HEK293 (cell line): ENCODE results near the gene PAX3.

Source experiments
- CTCF ChIA-PET: fragments of 350-600 bp; formaldehyde crosslinking; extraction: SDS; loops from one replicate; lab custom pipeline; 2021; ENCODE audit warnings: antibody characterized with exemption; lab: Yijun Ruan, JAX
- POLR2A ChIA-PET: fragments of 300-600 bp; formaldehyde crosslinking; extraction: SDS; loops from one replicate; lab custom pipeline; 2020; ENCODE audit warnings: antibody characterized with exemption, inconsistent platforms; lab: Yijun Ruan, JAX
- H3K27ac ChIP-seq: fragments of 200-500 bp; sonication (Bioruptor generic); 2 replicates; pipeline ENCODE4 v1.5.1; 2014; ENCODE audit warnings: low read depth, low read length, control low read depth, inconsistent platforms; ENCODE audit errors: extremely low read depth
- H3K36me3 ChIP-seq, 2 experiments: fragments of 200-500 bp in 1 of 2; sonication (Bioruptor generic) in 1 of 2; 1 replicate in 1 of 2; 2 replicates in 1 of 2; pipeline ENCODE4 v1.5.1; 2014 to 2017; ENCODE audit warnings: inconsistent platforms in 2 of 2, low read length in 2 of 2; ENCODE audit not compliant: control insufficient read depth in 2 of 2, insufficient read depth in 1 of 2
- H3K4me1 ChIP-seq: fragments of 200-500 bp; sonication (Bioruptor generic); 2 replicates; pipeline ENCODE4 v1.5.1; 2014; ENCODE audit warnings: mild to moderate bottlenecking, low read length, inconsistent platforms; ENCODE audit not compliant: control insufficient read depth, insufficient read depth
- H3K4me3 ChIP-seq: 2 replicates; pipeline ENCODE4 v1.5.1; 2011; ENCODE audit warnings: low read depth, mild to moderate bottlenecking, control low read depth, low read length, moderate library complexity
- H3K9me3 ChIP-seq: fragments of 200-500 bp; sonication (Bioruptor generic); 2 replicates; pipeline ENCODE4 v1.5.1; 2014; ENCODE audit warnings: low read depth, low read length, inconsistent platforms; ENCODE audit not compliant: control insufficient read depth, insufficient read depth
- AEBP2 ChIP-seq: fragments of 450-650 bp; formaldehyde crosslinking; IDR thresholded peaks from 2 replicates; pipeline ENCODE4 v1.5.1; 2016; ENCODE audit warnings: missing biosample characterization, missing genetic modification characterization, borderline replicate concordance
- BCL11A ChIP-seq: fragments of 450-650 bp; formaldehyde crosslinking; IDR thresholded peaks from 2 replicates; pipeline ENCODE4 v1.5.1; 2016; ENCODE audit warnings: low read depth, missing biosample characterization, missing genetic modification characterization
- SETDB1 ChIP-seq: IDR thresholded peaks from one replicate; pipeline ENCODE4 v1.6.1; 2017; ENCODE audit warnings: mild to moderate bottlenecking, low read length, moderate library complexity, mixed read lengths; ENCODE audit not compliant: insufficient read length
- ZNF280D ChIP-seq: fragments of 450-650 bp; formaldehyde crosslinking; IDR thresholded peaks from 2 replicates; pipeline ENCODE4 v1.5.1; 2016; ENCODE audit warnings: missing biosample characterization, missing genetic modification characterization
- ZNF449 ChIP-seq: fragments of 450-650 bp; formaldehyde crosslinking; IDR thresholded peaks from 2 replicates; pipeline ENCODE4 v1.5.1; 2017; ENCODE audit warnings: missing biosample characterization, mild to moderate bottlenecking, missing genetic modification characterization, moderate library complexity
- ZNF555 ChIP-seq: fragments of 450-650 bp; formaldehyde crosslinking; conservative IDR thresholded peaks from 2 replicates; pipeline ENCODE4 v1.5.1; 2017; ENCODE audit warnings: missing biosample characterization, mild to moderate bottlenecking, missing genetic modification characterization, inconsistent platforms
- ZNF623 ChIP-seq: fragments of 450-650 bp; formaldehyde crosslinking; IDR thresholded peaks from 2 replicates; pipeline ENCODE4 v1.5.1; 2016; ENCODE audit warnings: missing biosample characterization, missing genetic modification characterization
- ZNF624 ChIP-seq: fragments of 450-650 bp; formaldehyde crosslinking; IDR thresholded peaks from 2 replicates; pipeline ENCODE4 v1.5.1; 2017; ENCODE audit warnings: missing biosample characterization, missing genetic modification characterization
- TF ChIP-seq, protein P1 (sequence below): fragments of 450-650 bp; formaldehyde crosslinking; IDR thresholded peaks from 2 replicates; pipeline ENCODE4 v1.5.1; 2016; ENCODE audit warnings: missing biosample characterization, missing genetic modification characterization, low read depth
- TF ChIP-seq, protein P2 (sequence below): fragments of 450-650 bp; formaldehyde crosslinking; IDR thresholded peaks from 2 replicates; pipeline ENCODE4 v1.5.1; 2016; ENCODE audit warnings: missing biosample characterization, missing genetic modification characterization
- TF ChIP-seq, protein P3 (sequence below): fragments of 450-650 bp; formaldehyde crosslinking; IDR thresholded peaks from 2 replicates; pipeline ENCODE4 v1.5.1; 2016; ENCODE audit warnings: missing biosample characterization, missing genetic modification characterization

Gene PAX3

GRCh38 chr2:222196159-222196558 lies 102.6 kb downstream of the PAX3 start:
- H3K36me3 ChIP-seq, result peaks cover 0 to 14% of the 10 kb centered on the region in 2 experiments; a peak in 2 of 3 replicates
- no peaks in the 10 kb centered on the region for H3K9me3 ChIP-seq
- POLR2A ChIA-PET, result no interaction called here
- CTCF ChIA-PET, result no interaction called here
- peak; percentile 74 for TF ChIP-seq ZNF449 (tag by site-specific recombination)
- no peak for TF ChIP-seq ZNF624
- TF ChIP-seq, protein P1, sequence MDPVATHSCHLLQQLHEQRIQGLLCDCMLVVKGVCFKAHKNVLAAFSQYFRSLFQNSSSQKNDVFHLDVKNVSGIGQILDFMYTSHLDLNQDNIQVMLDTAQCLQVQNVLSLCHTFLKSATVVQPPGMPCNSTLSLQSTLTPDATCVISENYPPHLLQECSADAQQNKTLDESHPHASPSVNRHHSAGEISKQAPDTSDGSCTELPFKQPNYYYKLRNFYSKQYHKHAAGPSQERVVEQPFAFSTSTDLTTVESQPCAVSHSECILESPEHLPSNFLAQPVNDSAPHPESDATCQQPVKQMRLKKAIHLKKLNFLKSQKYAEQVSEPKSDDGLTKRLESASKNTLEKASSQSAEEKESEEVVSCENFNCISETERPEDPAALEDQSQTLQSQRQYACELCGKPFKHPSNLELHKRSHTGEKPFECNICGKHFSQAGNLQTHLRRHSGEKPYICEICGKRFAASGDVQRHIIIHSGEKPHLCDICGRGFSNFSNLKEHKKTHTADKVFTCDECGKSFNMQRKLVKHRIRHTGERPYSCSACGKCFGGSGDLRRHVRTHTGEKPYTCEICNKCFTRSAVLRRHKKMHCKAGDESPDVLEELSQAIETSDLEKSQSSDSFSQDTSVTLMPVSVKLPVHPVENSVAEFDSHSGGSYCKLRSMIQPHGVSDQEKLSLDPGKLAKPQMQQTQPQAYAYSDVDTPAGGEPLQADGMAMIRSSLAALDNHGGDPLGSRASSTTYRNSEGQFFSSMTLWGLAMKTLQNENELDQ (tag by site-specific recombination), result peak; percentile 80; the same call in 1 of the 2 replicates
- H3K4me3 ChIP-seq, result no peak overlapping the region
- H3K27ac ChIP-seq, result no peak overlapping the region
- no peaks in the 10 kb centered on the region; the same call in 1 of the 2 replicates for H3K4me1 ChIP-seq

GRCh38 chr2:222194669-222195068 lies 104.1 kb downstream of the PAX3 start:
- Histone ChIP-seq H3K4me3 (no peak overlapping the region), H3K27ac (no peak overlapping the region), H3K9me3 (no peaks in the 10 kb centered on the region), H3K36me3 (no peaks in the 10 kb centered on the region), H3K4me1 (no peaks in the 10 kb centered on the region; the same call in 1 of the 2 replicates)
- CTCF ChIA-PET, result interaction anchor here (0.7 kb wide), 1 partner anchor 1993 kb away, joined by 3 read pairs; no protein-coding TSS in a partner anchor
- TF ChIP-seq SETDB1 (no peak), ZNF280D (no peak), ZNF623 (tag by site-specific recombination) (no peak), BCL11A (tag by site-specific recombination) (no peak), AEBP2 (tag by site-specific recombination) (no peak), ZNF555 (tag by site-specific recombination) (no peak)
- TF ChIP-seq, protein P2, sequence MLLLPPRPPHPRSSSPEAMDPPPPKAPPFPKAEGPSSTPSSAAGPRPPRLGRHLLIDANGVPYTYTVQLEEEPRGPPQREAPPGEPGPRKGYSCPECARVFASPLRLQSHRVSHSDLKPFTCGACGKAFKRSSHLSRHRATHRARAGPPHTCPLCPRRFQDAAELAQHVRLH (tag by site-specific recombination), result no peak
- TF ChIP-seq, protein P3, sequence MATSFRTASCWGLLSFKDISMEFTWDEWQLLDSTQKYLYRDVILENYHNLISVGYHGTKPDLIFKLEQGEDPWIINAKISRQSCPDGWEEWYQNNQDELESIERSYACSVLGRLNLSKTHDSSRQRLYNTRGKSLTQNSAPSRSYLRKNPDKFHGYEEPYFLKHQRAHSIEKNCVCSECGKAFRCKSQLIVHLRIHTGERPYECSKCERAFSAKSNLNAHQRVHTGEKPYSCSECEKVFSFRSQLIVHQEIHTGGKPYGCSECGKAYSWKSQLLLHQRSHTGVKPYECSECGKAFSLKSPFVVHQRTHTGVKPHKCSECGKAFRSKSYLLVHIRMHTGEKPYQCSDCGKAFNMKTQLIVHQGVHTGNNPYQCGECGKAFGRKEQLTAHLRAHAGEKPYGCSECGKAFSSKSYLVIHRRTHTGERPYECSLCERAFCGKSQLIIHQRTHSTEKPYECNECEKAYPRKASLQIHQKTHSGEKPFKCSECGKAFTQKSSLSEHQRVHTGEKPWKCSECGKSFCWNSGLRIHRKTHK (tag by site-specific recombination), result no peak
- POLR2A ChIA-PET, result interaction anchor here (0.7 kb wide), 1 partner anchor 345 kb away, joined by 4 read pairs; no protein-coding TSS in a partner anchor
